Measurements from ENCODE around the gene DCPS.
"Not testable (repeated sequence)": the region's sequence is repeated elsewhere in the genome, so short reads cannot be mapped to it uniquely, and the experiment has no call there.

The DCPS gene

DNA sequence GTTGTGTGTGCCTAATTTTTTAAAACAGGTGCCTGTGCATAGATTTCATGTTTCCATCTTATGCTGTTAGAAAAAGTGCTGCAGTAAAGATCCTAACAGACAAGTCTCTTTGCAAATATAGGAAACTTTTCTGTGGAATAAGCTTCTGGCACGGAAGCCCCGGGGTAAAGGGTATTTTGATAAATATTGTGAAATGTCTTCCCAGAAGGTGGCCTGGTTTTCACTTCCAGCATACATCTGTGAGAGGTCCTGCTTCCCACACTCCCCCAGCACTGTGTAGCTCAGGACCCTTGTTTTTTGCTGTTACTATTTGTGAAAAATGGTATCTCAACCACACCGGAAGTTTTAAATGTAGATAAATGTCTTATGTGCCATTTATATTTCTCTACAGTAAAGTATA is 66.2 kb downstream of the DCPS start:
- ChIA-PET POLR2A (no interaction called here), CTCF (interaction anchor here (0.8 to 1.4 kb wide), 3 partner anchors 9 to 22 kb away, joined by 3 to 7 read pairs (median 6); partner anchors contain the start of gene ST3GAL4)
- H3K4me3 ChIP-seq (ENCODE audit: low read depth, low read length) = no peak overlapping the region
- TF ChIP-seq, protein P1, sequence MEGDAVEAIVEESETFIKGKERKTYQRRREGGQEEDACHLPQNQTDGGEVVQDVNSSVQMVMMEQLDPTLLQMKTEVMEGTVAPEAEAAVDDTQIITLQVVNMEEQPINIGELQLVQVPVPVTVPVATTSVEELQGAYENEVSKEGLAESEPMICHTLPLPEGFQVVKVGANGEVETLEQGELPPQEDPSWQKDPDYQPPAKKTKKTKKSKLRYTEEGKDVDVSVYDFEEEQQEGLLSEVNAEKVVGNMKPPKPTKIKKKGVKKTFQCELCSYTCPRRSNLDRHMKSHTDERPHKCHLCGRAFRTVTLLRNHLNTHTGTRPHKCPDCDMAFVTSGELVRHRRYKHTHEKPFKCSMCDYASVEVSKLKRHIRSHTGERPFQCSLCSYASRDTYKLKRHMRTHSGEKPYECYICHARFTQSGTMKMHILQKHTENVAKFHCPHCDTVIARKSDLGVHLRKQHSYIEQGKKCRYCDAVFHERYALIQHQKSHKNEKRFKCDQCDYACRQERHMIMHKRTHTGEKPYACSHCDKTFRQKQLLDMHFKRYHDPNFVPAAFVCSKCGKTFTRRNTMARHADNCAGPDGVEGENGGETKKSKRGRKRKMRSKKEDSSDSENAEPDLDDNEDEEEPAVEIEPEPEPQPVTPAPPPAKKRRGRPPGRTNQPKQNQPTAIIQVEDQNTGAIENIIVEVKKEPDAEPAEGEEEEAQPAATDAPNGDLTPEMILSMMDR (IDR thresholded peaks at IDR 0.05; ENCODE audit: insufficient read depth, low read length, missing control alignments) = no peak
- DNase-seq (ENCODE audit: low read depth, low spot score) = no peak

DNA sequence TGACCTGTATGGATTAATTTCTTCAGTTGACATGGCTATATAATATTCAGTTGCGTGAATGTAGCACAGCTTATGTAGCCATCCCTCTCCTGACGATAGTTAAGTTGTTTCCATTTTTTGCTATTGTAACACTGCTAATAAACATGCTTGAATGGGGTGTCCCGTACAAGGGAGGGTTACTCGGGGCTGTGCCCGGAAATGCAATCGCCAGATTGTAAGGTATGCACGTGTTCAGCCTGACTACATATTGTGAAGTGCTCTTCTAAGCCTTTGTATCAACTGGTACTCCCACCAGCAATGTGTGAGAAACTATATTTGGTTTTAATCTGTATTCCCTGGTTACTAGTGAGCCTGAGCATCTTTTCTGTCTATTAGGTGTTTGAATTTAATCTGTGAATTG is 67.7 kb downstream of the DCPS start:
- ChIA-PET CTCF (no interaction called here), POLR2A (no interaction called here)
- DNase-seq (ENCODE audit: low read depth, low spot score) = no peak
- TF ChIP-seq, protein P1 (IDR thresholded peaks at IDR 0.05; ENCODE audit: insufficient read depth, low read length, missing control alignments) = no peak
- no peak overlapping the region for H3K4me3 ChIP-seq (ENCODE audit: low read depth, low read length)

DNA sequence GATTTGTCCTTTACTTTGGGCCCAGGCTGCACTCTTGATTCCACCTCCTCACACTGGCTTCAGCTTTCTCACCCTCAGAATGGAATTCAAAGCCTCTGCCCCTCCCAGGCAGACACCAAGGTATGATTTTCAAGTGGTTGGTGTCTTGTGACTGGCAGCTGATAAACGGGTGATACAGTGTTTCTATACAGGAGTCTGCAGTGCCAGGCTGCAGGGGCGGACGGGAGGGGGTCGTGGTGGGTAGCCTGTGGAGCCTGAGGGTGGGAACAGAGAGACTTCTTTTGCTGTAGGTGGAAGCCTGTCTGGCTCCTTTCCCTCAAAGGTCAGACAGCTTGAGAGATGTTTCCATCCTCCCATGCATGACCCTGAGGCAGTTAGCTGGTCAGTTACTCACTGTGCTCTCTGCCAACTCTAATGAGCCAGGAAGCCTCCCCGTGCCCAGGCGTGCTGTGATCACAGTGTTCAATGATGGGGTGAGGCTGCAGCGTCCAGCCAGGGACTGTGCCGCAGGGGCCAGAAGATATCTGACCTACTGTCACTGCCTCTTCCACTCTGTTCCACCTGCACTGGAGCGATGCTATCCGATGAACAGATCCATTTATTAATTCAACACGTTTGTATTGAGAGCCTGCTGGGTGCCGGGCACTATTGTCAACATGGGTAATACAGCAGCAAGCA is 69.7 kb downstream of the DCPS start:
- CTCF ChIA-PET = interaction anchor here (1.8 kb wide), 1 partner anchor 15 kb away, joined by 6 read pairs; no protein-coding TSS in a partner anchor
- POLR2A ChIA-PET; H3K4me3 ChIP-seq (ENCODE audit: low read depth, low read length); DNase-seq (ENCODE audit: low read depth, low spot score): not testable (repeated sequence)

DNA sequence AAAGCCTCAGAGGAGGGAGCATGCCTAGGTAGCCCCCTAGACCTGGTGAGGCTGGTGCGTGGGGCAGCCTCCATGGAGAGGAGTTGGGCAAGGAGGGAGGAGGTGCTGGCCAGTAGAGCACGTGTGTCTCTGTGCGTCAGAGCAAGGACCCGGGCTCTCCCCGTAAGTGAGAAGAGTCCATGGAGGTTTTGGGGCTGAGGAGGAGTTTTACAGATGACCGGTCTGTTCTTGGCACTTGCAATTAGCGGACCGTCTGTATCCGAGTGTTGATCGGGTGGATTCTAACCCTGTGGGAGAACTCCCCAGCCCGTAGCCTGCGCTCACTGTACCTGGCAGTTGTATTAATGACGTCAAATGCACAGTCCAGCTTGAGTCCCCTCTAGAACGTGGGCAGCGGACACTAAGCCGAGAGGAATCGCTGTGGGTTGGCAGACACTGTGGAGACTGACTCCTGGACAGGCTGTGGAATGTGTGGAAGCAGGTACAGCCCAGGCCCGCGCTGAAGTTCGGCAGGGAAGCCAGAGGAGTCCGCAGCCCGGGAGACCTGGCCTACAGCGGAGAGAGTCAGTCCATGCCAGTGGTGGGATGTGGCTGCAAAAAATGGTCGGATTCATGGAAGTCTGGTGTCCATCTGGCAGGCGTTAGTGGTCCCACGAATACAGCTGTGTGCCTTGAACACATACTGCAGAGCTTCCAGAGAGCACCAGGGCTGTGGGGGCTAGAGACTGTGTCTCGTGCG is 70.9 kb downstream of the DCPS start:
- CTCF ChIA-PET = interaction anchor here (1.8 kb wide), 1 partner anchor 16 kb away, joined by 6 read pairs; no protein-coding TSS in a partner anchor
- POLR2A ChIA-PET; H3K4me3 ChIP-seq (ENCODE audit: low read depth, low read length); DNase-seq (ENCODE audit: low read depth, low spot score): not testable (repeated sequence)

DNA sequence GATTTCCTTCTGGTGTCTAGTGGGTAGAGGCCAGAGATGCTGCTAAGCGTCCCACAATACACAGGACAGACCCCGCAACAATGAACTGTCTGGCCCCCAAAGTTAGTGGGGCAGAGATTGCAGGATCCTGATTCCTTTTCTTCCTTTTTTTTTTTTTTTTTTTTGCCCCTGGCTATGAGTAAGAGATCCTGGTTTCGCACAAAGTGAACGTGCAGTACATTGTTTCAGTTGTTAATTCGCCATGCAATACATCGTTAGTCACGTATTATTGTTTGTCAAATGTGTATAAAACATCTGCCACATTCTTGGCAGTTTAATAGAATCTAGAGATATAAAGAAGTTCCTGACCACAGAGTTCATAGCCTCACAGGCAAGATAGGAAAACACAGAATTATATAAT is 71.9 kb downstream of the DCPS start:
- no peak overlapping the region for H3K4me3 ChIP-seq (ENCODE audit: low read depth, low read length)
- CTCF ChIA-PET = no interaction called here
- DNase-seq (ENCODE audit: low read depth, low spot score) = no peak
- TF ChIP-seq, protein P1 (IDR thresholded peaks at IDR 0.05; ENCODE audit: insufficient read depth, low read length, missing control alignments) = no peak
- POLR2A ChIA-PET = no interaction called here

DNA sequence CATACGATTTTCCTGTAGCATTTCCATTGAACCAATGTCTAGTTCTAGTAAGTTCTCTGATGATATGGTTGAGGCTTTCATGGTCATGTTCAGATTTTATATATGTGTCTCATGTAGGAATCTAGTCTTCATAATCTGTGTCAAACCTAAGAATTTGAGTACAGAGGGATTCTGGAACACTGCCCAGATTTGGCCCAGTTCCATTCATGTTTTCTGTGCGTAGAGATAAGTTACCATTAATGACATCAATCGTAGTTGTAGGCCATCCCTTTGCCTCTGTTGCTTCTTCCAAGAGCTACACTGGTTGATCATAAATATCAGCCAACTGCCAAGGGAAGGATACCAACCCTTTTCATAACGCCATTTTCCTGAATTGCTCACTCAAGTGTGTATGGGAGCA is 74.9 kb downstream of the DCPS start:
- ChIA-PET CTCF (no interaction called here), POLR2A (no interaction called here)
- TF ChIP-seq, protein P1 (IDR thresholded peaks at IDR 0.05; ENCODE audit: insufficient read depth, low read length, missing control alignments) = no peak
- no peak for DNase-seq (ENCODE audit: low read depth, low spot score)
- H3K4me3 ChIP-seq (ENCODE audit: low read depth, low read length) = no peak overlapping the region

DNA sequence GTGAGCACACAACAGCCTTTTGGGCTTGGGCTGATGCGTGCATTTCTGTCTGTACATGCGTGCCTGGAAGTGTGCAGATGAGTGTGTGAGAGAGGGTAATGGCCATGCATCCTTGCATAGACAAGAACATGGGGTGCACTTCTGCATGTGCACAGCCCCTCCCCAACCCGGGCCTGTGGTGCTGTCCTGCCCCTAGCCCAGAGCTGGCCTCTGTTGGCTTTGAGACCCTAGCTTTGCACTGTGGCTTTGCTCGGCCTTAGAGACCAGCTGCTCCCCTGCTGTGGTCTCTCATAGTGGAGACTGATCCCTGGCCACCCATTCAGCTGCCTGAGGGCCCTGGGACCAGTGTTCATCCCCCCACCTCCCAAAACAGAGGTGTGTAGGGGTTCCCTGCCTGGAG is 77.0 kb downstream of the DCPS start:
- POLR2A ChIA-PET = no interaction called here
- CTCF ChIA-PET = no interaction called here
- DNase-seq (ENCODE audit: low read depth, low spot score) = no peak
- TF ChIP-seq, protein P1 (IDR thresholded peaks at IDR 0.05; ENCODE audit: insufficient read depth, low read length, missing control alignments) = no peak
- H3K4me3 ChIP-seq (ENCODE audit: low read depth, low read length) = no peak overlapping the region

DNA sequence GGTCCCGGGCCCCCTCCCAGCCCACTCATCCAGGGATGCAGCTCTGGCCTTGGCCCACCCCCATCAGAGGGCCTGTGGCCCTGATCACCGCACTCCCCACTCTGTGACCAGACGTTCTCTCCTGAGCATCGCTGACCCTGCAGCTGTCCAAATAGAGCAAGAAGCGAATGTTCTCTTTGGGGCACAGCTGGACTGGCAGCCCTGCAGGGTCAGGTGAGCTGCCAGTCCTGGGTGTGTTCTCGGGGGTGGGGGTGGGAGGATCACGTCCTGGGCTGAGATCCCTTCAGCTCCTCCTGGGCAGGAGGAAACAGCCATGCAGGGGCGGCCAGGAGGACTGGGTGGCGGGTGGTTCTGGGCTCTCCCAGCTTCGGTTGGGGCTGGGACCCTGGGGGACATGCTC is 78.1 kb downstream of the DCPS start:
- CTCF ChIA-PET; H3K4me3 ChIP-seq (ENCODE audit: low read depth, low read length); POLR2A ChIA-PET; DNase-seq (ENCODE audit: low read depth, low spot score): not testable (repeated sequence)

DNA sequence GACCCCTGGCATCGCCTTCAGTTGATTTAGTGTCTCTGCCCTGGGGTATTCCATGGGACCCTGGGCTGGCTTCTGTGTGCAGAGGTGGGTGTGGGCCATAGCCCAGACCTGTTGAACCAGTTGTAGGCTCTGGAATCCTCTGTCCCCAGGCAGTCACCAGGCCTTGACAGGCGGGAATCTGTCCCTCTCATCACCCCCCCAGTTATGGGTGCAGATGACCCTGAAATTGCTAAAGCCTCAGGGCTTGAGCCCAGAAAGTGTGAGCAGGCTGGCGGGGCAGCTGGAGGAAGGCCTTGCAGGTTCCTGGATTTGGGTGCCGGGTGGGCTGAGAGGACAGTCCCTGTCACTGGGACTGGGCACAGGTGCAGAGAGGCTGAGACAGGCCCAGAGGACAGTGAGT is 78.8 kb downstream of the DCPS start:
- CTCF ChIA-PET; H3K4me3 ChIP-seq (ENCODE audit: low read depth, low read length); DNase-seq (ENCODE audit: low read depth, low spot score); POLR2A ChIA-PET: not testable (repeated sequence)

All from AG04449 (cell line).